ENCODE data around the gene TEC. TPM values are rescaled to one million over a fixed set of nuclear protein-coding genes. Genes with fewer than 3 reads are reported as not detected.
"Not testable (repeated sequence)": the region's sequence is repeated elsewhere in the genome, so short reads cannot be mapped to it uniquely, and the experiment has no call there.

TEC gene
- total RNA-seq (1 to 10 TPM; 1.6 to 2.4 TPM), polyA plus RNA-seq (1.6 TPM)

DNA sequence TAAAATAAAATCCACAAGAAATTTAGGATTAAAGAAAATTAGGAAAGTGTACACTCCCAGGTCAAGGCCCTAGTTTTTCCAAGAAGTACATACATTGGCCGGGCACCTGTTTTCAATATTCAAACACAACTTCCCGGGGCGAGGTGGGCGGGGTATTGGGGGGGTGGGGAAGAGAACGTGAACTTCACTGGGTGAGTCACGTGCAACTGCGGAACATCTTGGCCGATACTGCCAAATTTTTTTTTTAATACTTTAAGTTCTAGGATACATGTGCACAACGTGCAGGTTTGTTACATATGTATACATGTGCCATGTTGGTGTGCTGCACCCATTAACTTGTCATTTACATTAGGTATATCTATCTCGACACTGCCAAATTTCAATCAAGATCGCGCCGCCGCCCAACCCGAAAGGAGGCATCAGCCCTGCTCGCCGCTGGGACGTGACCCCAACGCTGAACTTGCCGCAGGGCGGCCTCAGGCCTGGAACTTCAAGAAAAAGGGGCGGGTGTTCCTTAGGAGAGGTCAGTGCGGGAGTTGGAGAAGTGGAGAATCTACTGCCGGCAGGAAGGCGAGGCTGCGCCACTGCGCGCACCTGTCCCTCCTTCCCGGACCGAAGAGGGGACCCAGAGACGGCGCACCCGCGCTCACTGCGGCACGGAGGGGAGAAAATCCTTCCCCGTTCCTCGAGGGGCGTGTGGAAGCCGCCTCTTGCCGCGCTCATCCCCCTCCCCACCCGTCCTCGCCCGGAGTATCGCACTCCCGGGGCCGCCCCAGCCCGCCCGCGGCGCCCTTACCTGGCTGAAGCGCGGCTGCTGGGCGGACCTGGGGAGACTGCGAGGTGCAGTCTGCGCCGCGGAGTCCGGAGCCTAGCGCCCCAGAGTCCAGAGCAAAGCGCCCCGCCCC, at the start of gene TEC:
TSS of gene TEC (minus strand) at position 883 of the 905 bp plus-strand sequence. CDS start 41,224 bp downstream, outside the sequence.
- Histone ChIP-seq H3K36me3 (ENCODE audit: insufficient read depth, low read length) (no peaks in the 10 kb centered on the region), H3K27me3 (ENCODE audit: insufficient read depth, low read length, poor library complexity, severe bottlenecking) (no peaks in the 10 kb centered on the region), H3K4me3 (ENCODE audit: low read length) (peak within 1 kb of the TSS; percentile 90), H3K4me1 (ENCODE audit: insufficient read depth, low read length) (peaks cover 10% of the 10 kb centered on the region), H3K27ac (ENCODE audit: low read depth, low read length) (peak within 1 kb of the TSS; percentile 65), H3K9me3 (ENCODE audit: low read length) (no peaks in the 10 kb centered on the region)
- Mint-ChIP-seq H3K36me3 (peaks cover 0 to 5% (median 0%) of the 10 kb centered on the region in 3 donors), H3K9me3 (no peaks in the 10 kb centered on the region), H3K4me1 (peaks cover 17 to 27% (median 26%) of the 10 kb centered on the region in 3 donors), H3K27ac (peak within 1 kb of the TSS; percentile 77 to 96 (median 90)), H3K27me3 (peaks cover 0 to 7% of the 10 kb centered on the region in 2 donors), H3K4me3 (peak within 1 kb of the TSS; percentile 90 to 99 (median 96))
- peak in 4 of 5 donors; percentile 5 to 55 (median 28) for DNase-seq
- ChIA-PET CTCF (interaction anchor here (0.9 kb wide), 1 partner anchor 142 kb away, joined by 3 read pairs; no protein-coding TSS in a partner anchor), POLR2A (no interaction called here)

- CTCF ChIA-PET, result interaction anchor here (0.8 kb wide), 1 partner anchor 225 kb away, joined by 3 read pairs; no protein-coding TSS in a partner anchor
- H3K27me3 ChIP-seq (ENCODE audit: insufficient read depth, low read length, poor library complexity, severe bottlenecking), result no peaks in the 10 kb centered on the region
- H3K36me3 ChIP-seq (ENCODE audit: insufficient read depth, low read length), result no peaks in the 10 kb centered on the region
- Mint-ChIP-seq H3K27me3 (no peaks in the 10 kb centered on the region), H3K4me1 (peaks cover 0 to 4% (median 0%) of the 10 kb centered on the region in 3 donors), H3K27ac (no peak overlapping the region), H3K36me3 (no peaks in the 10 kb centered on the region), H3K9me3 (peaks cover 0 to 2% (median 0%) of the 10 kb centered on the region in 5 donors), H3K4me3 (no peak overlapping the region)
- no peaks in the 10 kb centered on the region for H3K4me1 ChIP-seq (ENCODE audit: insufficient read depth, low read length)
- no peak overlapping the region for H3K27ac ChIP-seq (ENCODE audit: low read depth, low read length)
- no peaks in the 10 kb centered on the region for H3K9me3 ChIP-seq (ENCODE audit: low read length)
- POLR2A ChIA-PET, result no interaction called here
- no peak overlapping the region for H3K4me3 ChIP-seq (ENCODE audit: low read length)
- peak in 2 of 5 donors; percentile 16 to 33 for DNase-seq
These were observed 46.3 kb upstream of the TEC start for GRCh38 chr4:48315728-48316630.

DNA sequence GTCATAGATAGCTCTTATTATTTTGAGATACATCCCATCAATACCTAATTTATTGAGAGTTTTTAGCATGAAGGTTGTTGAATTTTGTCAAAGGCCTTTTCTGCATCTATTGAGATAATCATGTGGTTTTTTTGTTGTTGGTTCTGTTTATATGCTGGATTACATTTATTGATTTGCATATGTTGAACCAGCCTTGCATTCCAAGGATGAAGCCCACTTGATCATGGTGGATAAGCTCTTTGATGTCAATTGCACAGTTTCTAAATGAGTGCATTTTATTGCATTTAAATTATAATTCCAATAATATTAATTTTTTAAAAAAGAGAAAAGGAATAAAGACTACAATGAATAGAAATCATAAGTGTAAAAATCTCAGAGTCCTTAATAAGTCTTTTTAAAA, 45.1 kb upstream of the TEC start:
- H3K27ac ChIP-seq (ENCODE audit: low read depth, low read length); H3K27ac Mint-ChIP-seq; H3K27me3 ChIP-seq (ENCODE audit: insufficient read depth, low read length, poor library complexity, severe bottlenecking); H3K27me3 Mint-ChIP-seq; DNase-seq; H3K36me3 ChIP-seq (ENCODE audit: insufficient read depth, low read length); H3K36me3 Mint-ChIP-seq; H3K4me1 ChIP-seq (ENCODE audit: insufficient read depth, low read length); H3K9me3 ChIP-seq (ENCODE audit: low read length); CTCF ChIA-PET; H3K4me1 Mint-ChIP-seq; H3K4me3 ChIP-seq (ENCODE audit: low read length); POLR2A ChIA-PET; H3K9me3 Mint-ChIP-seq; H3K4me3 Mint-ChIP-seq: not testable (repeated sequence)

- CTCF ChIA-PET, result no interaction called here
These were observed 42.3 kb upstream of the TEC start for GRCh38 chr4:48311896-48312295.

GRCh38 chr4:48308901-48309300, 39.3 kb upstream of the TEC start:
- peaks cover 2 to 3% of the 10 kb centered on the region in 2 donors for H3K27me3 Mint-ChIP-seq
- Histone ChIP-seq H3K27me3 (ENCODE audit: insufficient read depth, low read length, poor library complexity, severe bottlenecking) (no peaks in the 10 kb centered on the region), H3K27ac (ENCODE audit: low read depth, low read length) (no peak overlapping the region), H3K4me3 (ENCODE audit: low read length) (no peak overlapping the region), H3K4me1 (ENCODE audit: insufficient read depth, low read length) (no peaks in the 10 kb centered on the region), H3K9me3 (ENCODE audit: low read length) (no peaks in the 10 kb centered on the region), H3K36me3 (ENCODE audit: insufficient read depth, low read length) (no peaks in the 10 kb centered on the region)
- POLR2A ChIA-PET, result no interaction called here
- H3K27ac Mint-ChIP-seq, result no peak overlapping the region
- CTCF ChIA-PET, result no interaction called here
- DNase-seq, result no peak
- no peaks in the 10 kb centered on the region for H3K9me3 Mint-ChIP-seq
- no peak overlapping the region for H3K4me3 Mint-ChIP-seq
- no peaks in the 10 kb centered on the region for H3K36me3 Mint-ChIP-seq
- no peaks in the 10 kb centered on the region for H3K4me1 Mint-ChIP-seq

More at GRCh38 chr4:48311896-48312295, 42.3 kb upstream of the TEC start:
- H3K36me3 ChIP-seq (ENCODE audit: insufficient read depth, low read length), result no peaks in the 10 kb centered on the region
- Mint-ChIP-seq H3K36me3 (no peaks in the 10 kb centered on the region), H3K9me3 (peaks cover 0 to 2% (median 0%) of the 10 kb centered on the region in 5 donors), H3K27me3 (peaks cover 0 to 2% of the 10 kb centered on the region in 2 donors), H3K4me1 (peaks cover 0 to 4% (median 0%) of the 10 kb centered on the region in 3 donors), H3K27ac (no peak overlapping the region), H3K4me3 (no peak overlapping the region)
- no peak for DNase-seq
- H3K27ac ChIP-seq (ENCODE audit: low read depth, low read length), result no peak overlapping the region
- H3K4me3 ChIP-seq (ENCODE audit: low read length), result no peak overlapping the region
- no peaks in the 10 kb centered on the region for H3K27me3 ChIP-seq (ENCODE audit: insufficient read depth, low read length, poor library complexity, severe bottlenecking)
- POLR2A ChIA-PET, result no interaction called here
- H3K4me1 ChIP-seq (ENCODE audit: insufficient read depth, low read length), result no peaks in the 10 kb centered on the region
- H3K9me3 ChIP-seq (ENCODE audit: low read length), result no peaks in the 10 kb centered on the region

GRCh38 chr4:48307528-48307927, 37.9 kb upstream of the TEC start:
- POLR2A ChIA-PET, result no interaction called here
- no peak overlapping the region for H3K4me3 Mint-ChIP-seq
- no peaks in the 10 kb centered on the region for H3K36me3 Mint-ChIP-seq
- Histone ChIP-seq H3K9me3 (ENCODE audit: low read length) (no peaks in the 10 kb centered on the region), H3K27me3 (ENCODE audit: insufficient read depth, low read length, poor library complexity, severe bottlenecking) (no peaks in the 10 kb centered on the region), H3K4me3 (ENCODE audit: low read length) (no peak overlapping the region), H3K4me1 (ENCODE audit: insufficient read depth, low read length) (no peaks in the 10 kb centered on the region), H3K27ac (ENCODE audit: low read depth, low read length) (no peak overlapping the region), H3K36me3 (ENCODE audit: insufficient read depth, low read length) (no peaks in the 10 kb centered on the region)
- H3K4me1 Mint-ChIP-seq, result no peaks in the 10 kb centered on the region
- no peak for DNase-seq
- H3K9me3 Mint-ChIP-seq, result no peaks in the 10 kb centered on the region
- H3K27ac Mint-ChIP-seq, result no peak overlapping the region
- peaks cover 6 to 7% of the 10 kb centered on the region in 2 donors for H3K27me3 Mint-ChIP-seq
- CTCF ChIA-PET, result no interaction called here

- no peak overlapping the region for H3K27ac ChIP-seq (ENCODE audit: low read depth, low read length)
- no peaks in the 10 kb centered on the region for H3K27me3 ChIP-seq (ENCODE audit: insufficient read depth, low read length, poor library complexity, severe bottlenecking)
- Mint-ChIP-seq H3K27me3 (peaks cover 9 to 14% of the 10 kb centered on the region in 2 donors), H3K4me3 (no peak overlapping the region), H3K4me1 (no peaks in the 10 kb centered on the region), H3K36me3 (peaks cover 0 to 2% (median 0%) of the 10 kb centered on the region in 3 donors), H3K27ac (no peak overlapping the region), H3K9me3 (no peaks in the 10 kb centered on the region)
- no peak for DNase-seq
- no peaks in the 10 kb centered on the region for H3K36me3 ChIP-seq (ENCODE audit: insufficient read depth, low read length)
- ChIA-PET POLR2A (no interaction called here), CTCF (no interaction called here)
- H3K9me3 ChIP-seq (ENCODE audit: low read length), result no peaks in the 10 kb centered on the region
- no peak overlapping the region for H3K4me3 ChIP-seq (ENCODE audit: low read length)
- no peaks in the 10 kb centered on the region for H3K4me1 ChIP-seq (ENCODE audit: insufficient read depth, low read length)
These were observed 35.9 kb upstream of the TEC start for GRCh38 chr4:48305508-48305907.

Measured in CD8-positive, alpha-beta memory T cell (primary cell).